GM19099 (cell line): Measurements from ENCODE around the gene ZNF837.

Source experiments
- POLR2A ChIP-seq: IDR thresholded peaks from 3 replicates; pipeline ENCODE4 v1.6.1; 2011; ENCODE audit warnings: low read depth; ENCODE audit not compliant: insufficient read length; ENCODE audit errors: extremely low read depth

Gene ZNF837

DNA sequence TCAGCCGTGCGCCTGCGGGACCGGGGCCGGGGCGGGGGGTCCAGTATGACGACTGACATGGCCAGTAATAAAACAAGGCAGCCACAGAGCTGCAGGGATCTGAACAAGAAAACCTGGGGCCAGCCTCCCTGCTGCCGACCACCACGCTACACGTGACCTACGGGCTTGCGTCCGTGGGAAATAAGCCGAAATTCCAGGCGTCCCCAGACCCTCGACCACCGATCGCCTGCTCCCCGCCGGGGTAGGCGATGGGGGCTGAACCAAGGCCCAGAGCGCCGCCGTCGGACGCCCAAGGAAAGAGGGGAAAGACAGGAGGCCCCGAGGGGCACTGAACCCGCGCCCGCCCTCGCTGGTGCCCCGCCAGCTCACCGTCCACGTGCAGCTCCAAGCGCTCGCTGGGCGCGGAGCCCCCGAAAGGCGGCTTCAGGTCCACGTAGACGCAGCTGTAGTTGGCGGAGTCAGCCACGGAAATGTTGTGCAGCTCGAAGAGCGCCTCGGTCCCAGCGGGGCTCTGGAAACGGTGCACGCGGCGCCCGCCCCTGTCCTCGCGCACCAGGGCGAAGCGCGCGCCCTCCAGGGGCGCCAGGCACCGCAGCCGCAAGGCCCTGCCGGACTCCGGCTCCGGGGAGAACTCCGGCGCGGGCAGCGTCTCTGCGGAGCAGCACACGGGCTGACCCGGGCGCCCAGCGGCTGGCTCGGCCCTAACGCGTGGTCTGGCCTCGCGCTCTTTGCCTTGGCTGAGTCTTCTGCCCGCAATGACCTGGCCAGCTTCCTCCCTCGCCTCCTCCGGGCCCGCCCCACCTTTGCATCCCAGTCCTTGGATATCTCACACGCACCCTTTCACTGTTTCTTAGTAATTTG lies 30.6 kb downstream of the ZNF837 start:
- TF ChIP-seq POLR2A, result no peak

DNA sequence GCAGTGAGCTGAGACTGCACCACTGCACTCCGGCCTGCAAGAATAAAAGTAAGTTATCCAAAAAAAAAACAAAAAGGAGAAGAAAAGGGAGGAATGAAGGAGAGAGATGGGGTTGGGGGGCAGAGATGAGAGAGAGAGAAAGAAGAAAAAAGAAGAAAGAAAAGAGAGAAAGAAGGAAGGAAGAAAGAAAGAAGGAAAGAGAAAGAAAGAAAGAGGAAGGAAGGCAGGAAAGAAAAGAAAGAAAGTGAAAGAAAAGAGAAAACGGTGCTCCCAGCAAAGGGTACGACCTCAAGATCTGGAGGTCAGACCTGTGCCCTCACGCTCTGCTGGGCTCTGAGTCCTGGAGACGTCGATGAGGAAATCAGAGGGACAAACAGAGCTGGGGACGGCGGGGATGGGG lies 31.2 kb downstream of the ZNF837 start:
- no peak for TF ChIP-seq POLR2A

DNA sequence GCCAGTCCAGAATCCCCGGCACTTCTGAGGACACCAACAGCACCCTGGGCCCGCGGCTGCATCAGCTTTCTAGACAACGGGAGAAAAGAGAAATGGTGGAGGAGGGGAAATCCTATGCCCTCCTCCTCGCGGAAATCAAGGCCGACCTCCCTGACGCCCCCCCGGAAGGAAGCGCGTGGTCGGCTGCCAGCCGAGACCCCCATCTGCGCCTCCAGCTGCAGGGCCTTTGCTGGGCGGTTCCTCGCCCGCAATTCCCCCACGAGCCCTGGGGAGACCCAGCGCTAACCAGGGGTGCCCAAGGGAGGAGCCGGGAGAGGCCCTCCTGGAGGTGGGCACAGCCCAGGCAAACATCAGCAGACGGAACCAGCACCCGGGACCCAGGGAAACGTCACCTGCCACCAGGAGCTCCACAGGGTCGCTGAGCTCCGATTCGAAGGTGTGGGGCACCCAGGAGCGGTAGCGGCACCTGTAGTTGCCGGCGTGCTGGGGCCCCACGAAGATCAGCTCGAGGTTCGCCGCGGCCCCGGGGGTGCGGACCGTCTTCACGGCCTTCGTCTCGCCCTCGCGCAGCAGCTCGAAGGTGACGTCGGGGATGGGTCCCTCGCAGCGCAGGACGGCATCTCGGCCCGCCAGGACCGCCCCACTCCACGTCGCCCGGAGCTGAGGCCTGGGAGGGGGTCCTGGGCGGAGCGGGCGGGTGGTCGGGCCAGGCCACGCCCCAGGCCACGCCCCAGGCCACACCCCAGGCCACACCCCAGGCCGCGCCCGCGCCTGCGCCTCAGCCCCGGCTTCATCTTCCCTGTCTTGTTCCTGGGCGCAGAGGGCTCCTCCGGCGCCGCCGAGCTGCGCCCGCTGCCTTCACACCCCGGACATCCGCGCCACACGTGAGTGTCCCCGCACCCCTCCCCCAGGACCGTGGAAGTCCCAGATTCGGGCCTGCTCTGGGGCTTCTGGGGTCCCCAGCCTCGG lies 33.6 kb downstream of the ZNF837 start:
- TF ChIP-seq POLR2A, result peak; percentile 77

DNA sequence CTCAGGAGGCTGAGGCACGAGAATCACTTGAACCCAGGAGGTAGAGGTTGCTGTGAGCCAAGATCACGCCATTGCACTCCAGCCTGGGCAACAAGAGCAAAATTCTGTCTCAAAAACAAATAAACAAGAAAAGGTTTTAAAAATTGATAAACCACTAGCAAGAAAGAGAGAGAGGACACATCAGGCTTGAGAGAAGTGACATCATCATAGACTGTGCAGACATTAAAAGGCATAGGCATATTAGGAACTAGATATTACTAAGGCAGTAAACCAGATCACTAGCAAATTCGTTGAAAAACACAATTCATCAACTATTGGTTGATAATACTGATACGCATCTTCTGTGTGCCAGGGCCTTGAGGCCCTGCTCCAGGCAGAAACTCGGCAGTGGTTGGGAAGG lies 35.3 kb downstream of the ZNF837 start:
- no peak for TF ChIP-seq POLR2A

DNA sequence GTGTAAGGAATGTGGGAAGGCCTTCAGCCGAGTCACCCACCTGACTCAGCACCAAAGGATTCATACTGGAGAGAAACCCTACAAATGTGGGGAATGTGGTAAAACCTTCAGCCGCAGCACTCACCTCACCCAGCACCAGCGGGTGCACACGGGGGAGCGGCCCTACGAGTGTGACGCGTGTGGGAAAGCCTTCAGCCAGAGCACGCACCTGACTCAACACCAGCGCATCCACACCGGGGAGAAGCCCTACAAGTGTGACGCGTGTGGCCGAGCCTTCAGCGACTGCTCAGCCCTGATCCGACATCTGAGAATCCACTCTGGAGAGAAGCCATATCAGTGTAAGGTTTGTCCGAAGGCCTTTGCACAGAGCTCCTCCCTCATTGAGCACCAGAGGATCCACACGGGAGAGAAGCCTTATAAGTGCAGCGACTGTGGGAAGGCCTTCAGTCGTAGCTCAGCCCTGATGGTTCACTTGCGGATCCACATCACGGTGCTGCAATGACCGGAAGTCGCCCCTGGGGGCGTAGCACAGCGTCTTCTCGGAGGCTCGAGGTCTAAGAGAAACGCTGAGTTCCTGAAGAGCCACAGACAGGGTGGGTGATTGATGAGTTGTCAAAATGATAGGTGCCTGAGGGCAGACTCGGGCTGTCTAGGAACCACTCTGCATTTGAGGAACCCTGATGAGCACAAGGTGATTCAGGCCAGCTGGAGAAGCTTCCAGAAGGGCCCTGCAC lies 41.8 kb downstream of the ZNF837 start:
- TF ChIP-seq POLR2A, result no peak

DNA sequence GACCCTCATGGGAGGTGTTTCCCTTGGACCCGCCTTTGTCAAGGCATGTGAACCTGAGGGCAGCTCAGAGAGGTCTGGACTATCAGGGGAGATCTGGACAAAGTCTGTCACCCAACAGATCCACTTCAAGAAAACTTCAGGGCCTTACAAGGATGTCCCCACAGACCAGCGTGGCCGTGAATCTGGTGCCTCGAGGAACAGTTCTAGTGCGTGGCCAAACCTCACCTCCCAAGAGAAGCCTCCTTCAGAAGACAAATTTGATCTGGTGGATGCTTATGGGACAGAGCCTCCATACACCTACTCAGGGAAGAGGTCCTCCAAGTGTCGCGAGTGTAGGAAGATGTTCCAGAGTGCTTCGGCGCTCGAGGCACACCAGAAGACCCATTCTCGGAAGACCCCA lies 42.5 kb downstream of the ZNF837 start:
- no peak for TF ChIP-seq POLR2A

DNA sequence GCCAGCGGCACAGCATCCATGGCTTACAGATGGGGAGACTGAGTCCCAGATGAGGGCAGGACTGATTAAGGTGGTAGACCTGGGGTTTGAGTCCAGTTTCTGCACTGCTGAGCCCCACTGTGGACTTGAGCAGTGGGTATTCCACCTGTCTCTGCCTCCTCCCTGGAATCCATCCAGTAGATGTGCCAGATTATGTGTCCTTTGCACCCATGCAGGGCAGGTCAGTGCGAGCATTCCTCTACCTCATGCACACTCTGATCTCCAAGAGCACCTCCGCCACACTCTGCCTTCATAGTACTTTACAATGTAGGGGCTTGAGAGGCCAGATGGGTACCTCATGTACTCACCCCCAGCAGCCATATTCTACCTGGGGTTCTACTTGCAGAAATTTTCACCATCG lies 44.0 kb downstream of the ZNF837 start:
- no peak for TF ChIP-seq POLR2A

DNA sequence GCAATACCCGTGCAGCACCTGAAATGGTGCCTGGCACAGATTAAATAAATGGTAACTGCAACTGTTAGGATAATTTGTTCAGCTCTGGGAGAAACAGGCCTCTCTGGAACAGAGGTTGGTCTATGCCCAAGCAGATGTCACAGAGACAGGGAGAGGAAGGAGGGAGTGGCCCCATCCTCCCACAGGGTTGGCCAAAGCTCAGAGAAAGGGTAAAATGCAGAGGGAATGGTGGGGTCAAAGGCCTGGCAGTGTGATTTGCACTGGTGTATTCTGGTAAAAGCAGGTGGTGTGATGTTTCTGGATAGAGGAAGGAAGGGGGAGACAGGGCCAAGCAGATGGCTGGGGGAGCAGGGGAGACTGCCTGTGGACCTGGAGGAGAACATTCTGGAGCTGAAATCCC lies 44.6 kb downstream of the ZNF837 start:
- no peak for TF ChIP-seq POLR2A

DNA sequence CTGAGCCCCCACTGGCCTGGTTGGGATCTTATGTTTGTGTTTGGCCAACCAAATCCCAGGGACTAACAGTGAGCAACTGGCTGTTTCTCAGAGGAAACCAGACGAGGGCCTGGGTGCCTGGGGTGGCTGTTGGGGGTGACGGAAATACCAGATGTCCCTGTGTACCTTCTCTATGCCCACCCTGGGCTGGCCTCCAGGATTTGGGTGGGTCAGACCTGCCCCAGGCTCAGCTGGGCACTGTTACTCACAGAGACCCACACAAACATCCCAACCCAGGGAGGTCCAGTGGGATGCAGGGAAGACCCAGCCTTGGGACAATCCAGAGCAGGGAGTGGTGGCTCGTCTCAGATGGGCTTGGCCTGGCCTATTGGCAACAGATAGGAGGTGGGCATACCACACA lies 45.2 kb downstream of the ZNF837 start:
- TF ChIP-seq POLR2A, result no peak

DNA sequence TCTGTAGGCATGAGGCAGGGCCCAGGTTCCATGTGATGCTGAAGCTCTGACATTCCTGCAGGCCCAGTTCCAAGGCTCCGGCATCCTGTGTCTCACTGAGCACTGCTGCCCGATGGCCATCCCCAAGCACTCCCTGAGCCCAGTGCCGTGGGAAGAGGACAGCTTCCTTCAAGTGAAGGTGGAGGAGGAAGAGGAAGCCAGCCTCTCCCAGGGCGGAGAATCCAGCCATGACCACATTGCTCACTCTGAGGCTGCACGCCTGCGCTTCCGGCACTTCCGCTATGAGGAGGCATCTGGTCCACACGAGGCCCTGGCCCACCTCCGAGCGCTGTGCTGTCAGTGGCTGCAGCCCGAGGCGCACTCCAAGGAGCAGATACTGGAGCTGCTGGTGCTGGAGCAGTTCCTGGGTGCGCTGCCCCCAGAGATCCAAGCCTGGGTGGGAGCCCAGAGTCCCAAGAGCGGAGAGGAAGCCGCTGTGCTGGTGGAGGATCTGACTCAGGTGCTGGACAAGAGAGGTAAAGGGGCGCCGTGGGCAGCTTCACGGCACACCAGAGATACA lies 46.1 kb downstream of the ZNF837 start:
- TF ChIP-seq POLR2A, result no peak

DNA sequence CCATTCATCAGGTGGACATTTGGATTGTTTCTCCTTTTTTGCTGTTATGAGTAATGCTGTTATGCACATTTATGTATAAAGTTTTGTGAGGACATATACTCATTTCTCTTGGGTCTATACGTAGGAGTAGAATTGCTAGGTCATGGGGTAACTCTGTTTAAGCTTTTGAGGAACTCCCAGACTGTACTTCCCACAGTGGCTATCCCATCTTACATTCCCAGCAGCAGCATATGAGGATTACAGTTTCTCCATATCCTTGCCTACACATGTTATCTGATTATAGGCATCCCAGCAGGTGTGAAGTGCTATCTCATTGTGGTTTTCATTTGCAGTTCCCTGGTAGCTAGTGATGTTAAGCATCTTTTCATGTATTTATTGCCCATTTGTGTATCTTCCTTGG lies 48.1 kb downstream of the ZNF837 start:
- TF ChIP-seq POLR2A, result no peak

DNA sequence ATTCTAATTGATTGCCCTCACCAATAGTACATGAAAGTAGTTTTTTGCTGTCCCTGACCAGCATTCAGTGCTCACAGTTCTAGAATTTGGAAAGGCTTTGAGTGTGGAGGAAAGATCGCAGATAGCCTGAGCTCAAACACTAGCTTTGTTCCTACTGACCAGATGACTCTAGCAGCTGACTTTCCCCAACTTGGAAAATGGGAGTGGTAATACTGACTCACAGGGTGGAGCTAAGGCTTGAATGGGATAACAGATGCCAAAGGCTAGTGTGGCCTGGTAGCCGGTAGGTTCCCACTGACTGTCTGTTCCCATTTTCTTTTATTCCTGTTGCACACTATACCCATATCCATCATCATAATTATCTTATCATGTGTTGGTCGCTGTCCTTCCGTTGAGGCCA lies 50.4 kb downstream of the ZNF837 start:
- no peak for TF ChIP-seq POLR2A

DNA sequence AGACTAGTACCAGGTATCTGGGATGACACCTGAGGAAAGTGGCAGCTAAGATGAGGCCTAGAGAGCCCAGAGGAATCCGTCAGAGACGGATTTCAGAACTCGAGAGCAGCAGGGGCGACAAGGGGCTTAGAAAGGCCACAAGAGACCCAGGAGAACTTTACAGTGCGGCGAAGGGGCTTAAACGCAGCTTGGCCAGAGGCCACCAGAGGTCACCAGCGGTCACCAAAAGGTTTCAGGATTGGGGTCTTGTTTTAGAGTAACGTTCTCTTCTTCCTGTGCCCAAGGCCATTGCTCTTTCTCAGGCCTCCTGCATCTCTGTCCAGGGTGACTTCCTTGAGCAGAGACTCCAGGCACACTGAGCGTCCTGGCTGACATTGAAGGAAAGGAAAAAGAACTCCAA lies 51.8 kb downstream of the ZNF837 start:
- no peak for TF ChIP-seq POLR2A

DNA sequence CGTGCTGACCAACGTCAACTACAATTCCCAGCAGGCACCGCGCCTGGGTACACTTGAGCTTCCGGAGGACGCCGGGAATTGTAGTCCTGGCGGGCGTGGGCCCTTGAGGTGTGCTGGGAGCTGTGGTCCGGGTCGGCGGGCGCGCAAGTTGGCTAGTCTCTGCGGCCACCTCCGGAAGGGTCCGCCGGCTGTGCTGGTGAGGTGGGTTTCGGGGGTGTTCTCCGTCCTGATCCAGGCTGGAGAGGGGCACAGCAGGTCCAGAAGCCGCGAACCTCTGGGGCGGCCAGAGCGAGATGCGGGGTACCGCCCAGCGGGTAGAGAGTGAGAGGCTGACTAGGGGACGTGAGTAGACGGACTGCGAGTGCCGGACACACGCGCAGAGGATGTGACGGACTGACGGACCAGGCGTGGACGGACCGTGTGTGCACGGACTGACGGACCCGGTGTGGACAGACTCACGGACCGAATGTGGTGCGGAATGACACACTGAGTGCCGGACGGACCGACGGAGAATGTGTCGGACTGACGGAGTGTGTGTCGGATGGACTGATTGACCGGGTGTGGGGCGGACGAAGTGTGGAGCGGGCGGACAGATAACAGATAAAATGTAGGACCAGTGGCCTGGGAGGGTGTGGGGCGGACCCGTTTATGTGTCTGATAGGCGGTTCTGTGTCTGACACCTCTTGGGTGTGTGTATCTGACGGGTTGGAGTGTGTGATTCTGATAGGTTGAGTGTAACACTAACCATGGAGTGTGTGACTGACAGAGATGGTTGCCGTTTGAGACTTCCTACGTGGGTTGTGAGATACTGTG lies 53.7 kb downstream of the ZNF837 start, which contains the start of gene ZSCAN22:
Gene ZSCAN22, plus strand, starts transcription at position 81 of the 813 bp plus-strand sequence. CDS start 7,809 bp downstream, outside the sequence.
- peak; percentile 71 for TF ChIP-seq POLR2A
